Colonic mucosa (tissue), 4 donors: ENCODE results near the gene GFY. TPM values are rescaled to one million over a fixed set of nuclear protein-coding genes. Genes with fewer than 3 reads are reported as not detected.
"Not testable (repeated sequence)": the region's sequence is repeated elsewhere in the genome, so short reads cannot be mapped to it uniquely, and the experiment has no call there.

ENCODE experiments used
- DNase-seq: peaks from one replicate; pipeline ENCODE4 v3.0.0-alpha.2; 2020
- H3K27ac ChIP-seq: fragments of 200-600 bp; one replicate; pipeline ENCODE4 v1.8.0; 2021
- H3K27me3 ChIP-seq: fragments of 200-600 bp; one replicate; pipeline ENCODE4 v1.8.0; 2021
- H3K36me3 ChIP-seq: fragments of 200-600 bp; one replicate; pipeline ENCODE4 v1.8.0; 2021
- H3K4me1 ChIP-seq: fragments of 200-600 bp; one replicate; pipeline ENCODE4 v1.8.0; 2021; ENCODE audit warnings: mild to moderate bottlenecking
- H3K4me3 ChIP-seq: fragments of 200-600 bp; one replicate; pipeline ENCODE4 v1.8.0; 2021
- H3K9ac ChIP-seq, 2 donors: one replicate each; pipeline ENCODE4 v1.7.0; 2013; ENCODE audit warnings: control low read depth in 2 of 2, low read depth in 2 of 2, low read length in 2 of 2
- H3K9me3 ChIP-seq: fragments of 200-600 bp; one replicate; pipeline ENCODE4 v1.8.0; 2021
- intact Hi-C: fragments of 100-400 bp; cut with DNase I; formaldehyde crosslinking; loops from one replicate; pipeline ENCODE4 v1.14.1; 2022
- total RNA-seq, 2 donors: library from RNA; stranded (reverse); fragmentation: NEBNext Ultra II Directional in 1 of 2; extraction: Animal tissue kit (Norgen Biotek cat#: 25700) in 1 of 2; gene quantifications; one replicate each; pipeline ENCODE4 v1.2.1, GENCODE V29; 2021
- TF ChIP-seq, protein P1 (sequence below): fragments of 200-600 bp; IDR thresholded peaks from one replicate; pipeline ENCODE4 v1.8.0; 2022; ENCODE audit warnings: antibody characterized with exemption, mild to moderate bottlenecking
- donor health status: healthy.
- donor health status: DM: no; HTN: no; CAD: no.
- donor health status: DM: no; HTN: no; CAD: no.

Gene GFY
- total RNA-seq, 2 donors from 2014 or later: not detected

DNA sequence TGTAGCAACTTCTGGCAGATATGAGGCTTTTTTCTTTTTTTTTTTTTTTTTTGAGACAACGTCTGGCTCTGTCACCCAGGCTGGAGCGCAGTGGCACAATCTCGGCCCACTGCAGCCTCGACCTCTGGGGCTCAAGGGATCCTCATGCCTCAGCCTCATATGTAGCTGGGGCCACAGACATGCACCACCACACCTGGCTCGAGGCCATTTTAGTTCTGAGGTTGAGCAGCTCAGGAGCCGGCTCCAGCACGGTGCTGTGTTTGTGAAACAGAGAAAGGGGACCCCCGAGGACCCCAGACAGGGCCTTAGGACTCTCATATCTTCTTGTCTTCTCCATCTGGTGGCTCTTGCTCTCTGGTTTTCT lies 45.4 kb downstream of the GFY start:
- Histone ChIP-seq H3K36me3 (no peaks in the 10 kb centered on the region), H3K4me3 (no peak overlapping the region), H3K27ac (peak overlapping the region; percentile 9), H3K4me1 (no peaks in the 10 kb centered on the region), H3K9me3 (no peaks in the 10 kb centered on the region), H3K27me3 (no peaks in the 10 kb centered on the region), H3K9ac (no peak overlapping the region)
- DNase-seq: no peak
- intact Hi-C loops: no loop called here
- TF ChIP-seq, protein P1, sequence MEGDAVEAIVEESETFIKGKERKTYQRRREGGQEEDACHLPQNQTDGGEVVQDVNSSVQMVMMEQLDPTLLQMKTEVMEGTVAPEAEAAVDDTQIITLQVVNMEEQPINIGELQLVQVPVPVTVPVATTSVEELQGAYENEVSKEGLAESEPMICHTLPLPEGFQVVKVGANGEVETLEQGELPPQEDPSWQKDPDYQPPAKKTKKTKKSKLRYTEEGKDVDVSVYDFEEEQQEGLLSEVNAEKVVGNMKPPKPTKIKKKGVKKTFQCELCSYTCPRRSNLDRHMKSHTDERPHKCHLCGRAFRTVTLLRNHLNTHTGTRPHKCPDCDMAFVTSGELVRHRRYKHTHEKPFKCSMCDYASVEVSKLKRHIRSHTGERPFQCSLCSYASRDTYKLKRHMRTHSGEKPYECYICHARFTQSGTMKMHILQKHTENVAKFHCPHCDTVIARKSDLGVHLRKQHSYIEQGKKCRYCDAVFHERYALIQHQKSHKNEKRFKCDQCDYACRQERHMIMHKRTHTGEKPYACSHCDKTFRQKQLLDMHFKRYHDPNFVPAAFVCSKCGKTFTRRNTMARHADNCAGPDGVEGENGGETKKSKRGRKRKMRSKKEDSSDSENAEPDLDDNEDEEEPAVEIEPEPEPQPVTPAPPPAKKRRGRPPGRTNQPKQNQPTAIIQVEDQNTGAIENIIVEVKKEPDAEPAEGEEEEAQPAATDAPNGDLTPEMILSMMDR: no peak

DNA sequence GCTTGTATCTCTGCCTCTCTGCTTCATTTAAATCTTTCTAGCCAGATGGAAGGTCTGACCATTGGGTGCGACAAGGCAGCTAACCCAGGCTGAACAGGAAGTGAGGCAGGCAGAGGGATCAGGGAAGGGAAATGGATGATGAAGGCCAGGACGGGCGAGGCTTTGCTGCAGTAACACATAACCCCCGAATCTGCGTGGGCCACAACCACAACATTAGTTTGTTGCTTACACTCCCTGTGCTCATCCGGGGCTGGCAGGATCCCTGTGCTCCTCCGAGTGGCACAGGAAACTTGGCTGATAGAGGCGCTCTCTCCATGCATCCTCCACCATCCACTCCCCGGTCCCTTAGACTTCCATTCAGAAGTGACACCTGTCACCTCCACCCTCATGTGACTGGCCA lies 47.7 kb downstream of the GFY start:
- Histone ChIP-seq H3K9ac (no peak overlapping the region), H3K4me3 (no peak overlapping the region), H3K36me3 (no peaks in the 10 kb centered on the region), H3K27ac (peak overlapping the region; percentile 27), H3K27me3 (no peaks in the 10 kb centered on the region), H3K9me3 (no peaks in the 10 kb centered on the region), H3K4me1 (no peaks in the 10 kb centered on the region)
- intact Hi-C loops: no loop called here
- DNase-seq: no peak
- TF ChIP-seq, protein P1: no peak

DNA sequence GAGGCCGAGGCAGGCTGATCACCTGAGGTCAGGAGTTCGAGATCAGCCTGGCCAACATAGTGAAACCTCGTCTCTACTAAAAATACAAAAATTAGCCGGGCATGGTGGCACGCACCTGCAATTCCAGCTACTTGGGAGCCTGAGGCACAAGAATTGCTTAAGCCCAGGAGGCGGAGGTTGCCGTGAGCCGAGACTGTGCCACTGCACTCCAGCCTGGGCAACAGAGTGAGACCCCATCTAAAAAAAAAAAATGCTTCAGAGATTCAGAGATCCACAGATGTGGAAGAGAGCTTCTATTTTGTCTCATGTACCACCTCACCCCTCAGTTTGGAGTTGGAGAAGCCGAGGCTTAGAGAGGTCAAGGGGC lies 48.3 kb downstream of the GFY start:
- H3K27ac ChIP-seq: peak overlapping the region; percentile 27
- H3K9me3 ChIP-seq, H3K27me3 ChIP-seq, H3K4me1 ChIP-seq, intact Hi-C loops, H3K36me3 ChIP-seq, DNase-seq: not testable (repeated sequence)
- H3K9ac ChIP-seq: peak overlapping the region; percentile 73 to 74
- peak overlapping the region; percentile 30 for H3K4me3 ChIP-seq

DNA sequence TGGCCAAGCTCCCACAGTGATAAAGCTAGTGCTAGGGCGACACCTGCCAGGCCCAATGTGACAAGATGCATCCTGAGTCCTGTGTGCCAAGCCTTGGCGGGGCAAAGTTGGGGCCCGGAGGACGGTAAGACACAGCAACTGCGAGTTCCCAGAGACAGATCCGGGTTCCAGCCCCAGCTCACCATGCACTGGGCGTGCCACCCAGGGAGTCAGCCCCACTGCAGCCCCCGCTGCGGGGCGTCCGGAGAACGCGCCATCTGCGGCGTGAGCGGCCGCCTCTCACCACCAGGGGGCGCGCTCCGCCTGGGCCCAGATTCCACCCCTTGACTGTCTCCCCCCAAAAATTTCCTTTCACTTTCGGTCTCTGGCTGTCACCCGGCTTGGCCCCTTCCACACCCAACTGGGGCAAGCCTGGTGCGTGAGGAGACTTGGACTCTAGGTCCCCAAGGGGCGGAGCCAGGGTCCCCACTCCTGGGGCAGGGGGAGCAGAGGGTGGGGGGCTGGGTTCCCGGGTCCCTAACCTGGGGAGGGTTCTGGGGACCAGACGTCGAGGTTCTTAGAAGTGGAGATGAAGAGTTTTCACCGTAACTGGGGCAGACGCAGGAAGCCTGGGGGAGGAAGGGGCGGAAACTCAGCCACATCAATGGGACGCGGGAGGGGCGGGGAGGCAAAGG lies 48.8 kb downstream of the GFY start, which contains the start of gene FLT3LG:
Gene FLT3LG (plus strand): TSS at position 348 of the 674 bp plus-strand sequence. CDS start 425 bp downstream, outside the sequence.
- H3K4me3 ChIP-seq: peak within 1 kb of the TSS; percentile 30

DNA sequence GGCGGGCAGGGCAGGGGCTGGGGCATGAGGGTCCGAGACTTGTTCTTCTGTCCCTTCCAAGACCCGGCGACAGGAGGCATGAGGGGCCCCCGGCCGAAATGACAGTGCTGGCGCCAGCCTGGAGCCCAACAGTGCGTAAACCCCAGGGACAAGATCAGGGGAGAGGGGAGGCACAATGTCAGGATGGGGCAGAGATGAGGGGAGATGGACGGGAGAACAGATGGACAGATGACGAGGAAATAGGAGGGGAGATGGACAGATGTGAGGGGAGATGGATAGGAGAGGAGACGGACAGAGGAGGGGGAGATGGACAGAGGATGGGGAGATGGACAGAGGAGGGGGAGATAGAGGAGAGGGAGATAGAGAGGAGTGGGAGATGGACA lies 49.3 kb downstream of the GFY start:
- no peaks in the 10 kb centered on the region for H3K9me3 ChIP-seq
- no peaks in the 10 kb centered on the region for H3K36me3 ChIP-seq
- intact Hi-C loops: no loop called here
- no peaks in the 10 kb centered on the region for H3K27me3 ChIP-seq
- H3K9ac ChIP-seq: peak overlapping the region; percentile 73 to 77
- H3K4me1 ChIP-seq: no peaks in the 10 kb centered on the region
- DNase-seq: no peak
- H3K4me3 ChIP-seq: peak overlapping the region; percentile 30
- peak overlapping the region; percentile 27 for H3K27ac ChIP-seq
- TF ChIP-seq, protein P1: no peak

More for the DNA sequence above, 48.8 kb downstream of the GFY start, which contains the start of gene FLT3LG:
- H3K4me1 ChIP-seq: no peaks in the 10 kb centered on the region
- H3K9ac ChIP-seq: peak within 1 kb of the TSS; percentile 73 to 77
- H3K36me3 ChIP-seq: no peaks in the 10 kb centered on the region
- DNase-seq: peak; percentile 77
- intact Hi-C loops: no loop called here
- no peaks in the 10 kb centered on the region for H3K9me3 ChIP-seq
- TF ChIP-seq, protein P1: peak; percentile 99
- H3K27ac ChIP-seq: peak within 1 kb of the TSS; percentile 27
- no peaks in the 10 kb centered on the region for H3K27me3 ChIP-seq

DNA sequence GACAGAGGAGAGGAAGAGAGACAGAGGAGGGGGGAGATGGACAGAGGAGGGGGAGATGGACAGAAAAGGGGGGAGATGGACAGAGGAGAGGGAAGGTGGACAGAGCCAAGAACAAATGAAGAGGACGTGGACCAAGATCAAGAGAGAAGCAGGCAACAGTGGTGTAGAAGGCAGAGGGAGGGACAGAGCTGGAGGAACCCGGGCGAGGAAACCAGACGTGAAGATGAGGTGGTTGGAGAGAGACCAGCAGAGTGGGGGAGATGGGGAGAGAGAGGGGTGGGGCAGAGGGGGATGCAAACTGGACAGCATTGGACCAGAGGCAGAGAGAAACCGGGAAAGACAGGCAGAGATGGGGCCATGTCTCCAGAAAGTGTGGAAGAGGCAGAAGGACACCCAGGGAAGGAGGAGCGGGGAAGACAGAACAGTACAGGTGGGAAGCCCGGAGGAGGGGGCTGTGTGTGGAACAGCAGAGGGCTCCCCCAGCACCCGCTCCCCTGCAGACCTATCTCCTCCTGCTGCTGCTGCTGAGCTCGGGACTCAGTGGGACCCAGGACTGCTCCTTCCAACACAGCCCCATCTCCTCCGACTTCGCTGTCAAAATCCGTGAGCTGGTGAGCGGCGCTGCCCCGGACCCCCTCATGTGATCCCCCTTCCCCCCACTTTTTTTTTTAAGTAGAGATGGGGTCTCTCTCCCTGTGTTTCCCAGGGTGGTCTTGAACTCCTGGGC lies 50.2 kb downstream of the GFY start:
- no peak for DNase-seq
- TF ChIP-seq, protein P1: no peak
- intact Hi-C loops: no loop called here
- Histone ChIP-seq H3K9me3 (no peaks in the 10 kb centered on the region), H3K9ac (peak overlapping the region in 1 of 2 donors; percentile 73), H3K4me3 (no peak overlapping the region), H3K36me3 (no peaks in the 10 kb centered on the region), H3K27me3 (no peaks in the 10 kb centered on the region), H3K4me1 (no peaks in the 10 kb centered on the region), H3K27ac (no peak overlapping the region)
